K562 (cell line): ENCODE data around the gene CLEC19A. TPM values are rescaled to one million over a fixed set of nuclear protein-coding genes. Genes with fewer than 3 reads are reported as not detected.

Experiments used
- ATAC-seq: fragments of 200-7000 bp; cut with Tn5 transposase; 3 replicates; pipeline ENCODE4 v1.9.1; 2020; ENCODE audit warnings: moderate library complexity
- BruUV-seq: library from RNA; stranded (reverse); fragments of 400-500 nt; replicated peaks from 2 replicates; lab custom pipeline; 2021; lab: Mats Ljungman, UMichigan
- CTCF ChIA-PET: fragments of 300-600 bp; formaldehyde crosslinking; extraction: SDS; loops from one replicate; lab custom pipeline; 2021; ENCODE audit warnings: low intra/inter-chr PET ratio; lab: Yijun Ruan, JAX
- POLR2A ChIA-PET: fragments of 300-600, 350-650 bp; sonication (Branson Sonifier 250); formaldehyde crosslinking; extraction: SDS; loops from one replicate; lab custom pipeline; 2021; ENCODE audit warnings: antibody characterized with exemption, inconsistent platforms; lab: Yijun Ruan, JAX
- DNase-seq, 4 experiments: peaks; one replicate each; pipeline versions ENCODE4 v3.0.0 to v3.0.0-alpha.2; 2011 to 2018; ENCODE audit warnings: low spot score in 3 of 4, mixed read lengths in 3 of 4; ENCODE audit errors: extremely low read depth in 1 of 4
- FAIRE-seq: peaks from 2 replicates; lab custom pipeline; 2011; peaks lifted over from hg19 to GRCh38; lab: Jason Lieb, UNC
- H2AFZ ChIP-seq: 2 replicates; pipeline ENCODE4 v1.6.0; 2011; ENCODE audit warnings: low read depth, low read length, control low read depth, inconsistent platforms
- H3K27ac ChIP-seq: fragments of 200-600 bp; 3 replicates; pipeline ENCODE4 v1.8.0; 2011; ENCODE audit warnings: low read depth, mild to moderate bottlenecking, control low read depth, inconsistent platforms, low read length, moderate library complexity, mixed read lengths; ENCODE audit errors: extremely low read depth
- H3K27me3 ChIP-seq, 2 experiments: fragments of 300-600 bp in 1 of 2; 2 replicates in 1 of 2; 3 replicates in 1 of 2; pipeline versions ENCODE4 v1.6.0 to v1.8.0; 2011; ENCODE audit warnings: inconsistent platforms in 2 of 2, low read length in 2 of 2, mild to moderate bottlenecking in 1 of 2, mixed read lengths in 1 of 2, moderate library complexity in 1 of 2; ENCODE audit not compliant: control insufficient read depth in 2 of 2, insufficient read depth in 2 of 2
- H3K36me3 ChIP-seq: fragments of 300-600 bp; 3 replicates; pipeline ENCODE4 v1.8.0; 2011; ENCODE audit warnings: mild to moderate bottlenecking, low read length, inconsistent platforms; ENCODE audit not compliant: control insufficient read depth, insufficient read depth
- H3K4me1 ChIP-seq, 2 experiments: fragments of 200-600 bp in 1 of 2; replicated peaks in 1 of 2; 2 replicates in 1 of 2; 3 replicates in 1 of 2; pipeline versions ENCODE4 v1.5.1 to v1.8.0; 2011; ENCODE audit warnings: inconsistent platforms in 2 of 2, low read length in 2 of 2, mild to moderate bottlenecking in 1 of 2, mixed read lengths in 1 of 2, moderate library complexity in 1 of 2; ENCODE audit not compliant: control insufficient read depth in 2 of 2, insufficient read depth in 2 of 2
- H3K4me2 ChIP-seq: 2 replicates; pipeline ENCODE4 v1.6.1; 2011; ENCODE audit warnings: low read length, control low read depth, inconsistent platforms, mixed read lengths; ENCODE audit not compliant: insufficient read depth
- H3K4me3 ChIP-seq: fragments of 200-600 bp; sonication (generic), shearing (Covaris generic); 2 replicates; pipeline ENCODE4 v1.5.1; 2016; ENCODE audit warnings: control low read depth, inconsistent platforms
- H3K79me2 ChIP-seq: fragments of 200-600 bp; 3 replicates; pipeline ENCODE4 v1.8.0; 2011; ENCODE audit warnings: low read length, inconsistent platforms; ENCODE audit not compliant: control insufficient read depth, insufficient read depth
- H3K9ac ChIP-seq, 2 experiments: 2 replicates each; pipeline versions ENCODE4 v1.6.0 to v1.6.1; 2011; ENCODE audit warnings: low read depth in 2 of 2, low read length in 2 of 2, control low read depth in 1 of 2, inconsistent platforms in 1 of 2, mild to moderate bottlenecking in 1 of 2, mixed read lengths in 1 of 2; ENCODE audit not compliant: insufficient read depth in 1 of 2
- H3K9me1 ChIP-seq: one replicate; pipeline ENCODE4 v1.6.0; 2011; ENCODE audit warnings: inconsistent platforms, mild to moderate bottlenecking, low read length, moderate library complexity; ENCODE audit not compliant: control insufficient read depth, insufficient read depth
- H3K9me3 ChIP-seq: replicated peaks from 2 replicates; pipeline ENCODE4 v1.5.1; 2011; ENCODE audit warnings: low read depth, low read length, inconsistent platforms; ENCODE audit not compliant: control insufficient read depth, insufficient read depth
- H4K20me1 ChIP-seq: replicated peaks from 2 replicates; pipeline ENCODE4 v1.6.1; 2011; ENCODE audit warnings: low read length, inconsistent platforms, mixed read lengths; ENCODE audit not compliant: control insufficient read depth, insufficient read depth
- ARNT ChIP-seq, 2 experiments: fragments of 450-650 bp; IDR thresholded peaks; 2 replicates each; pipeline ENCODE4 v1.6.1; 2016; ENCODE audit warnings: mild to moderate bottlenecking in 1 of 2
- ELF1 ChIP-seq: fragments of 200-800 bp; sonication (Bioruptor generic); IDR thresholded peaks from 2 replicates; pipeline ENCODE4 v1.6.1; 2016; ENCODE audit warnings: missing genetic modification characterization, missing compliant biosample characterization
- IRF2 ChIP-seq: sonication (generic); formaldehyde crosslinking; IDR thresholded peaks from 2 replicates; pipeline ENCODE4 v1.8.1; 2022; ENCODE audit warnings: mild to moderate bottlenecking, missing genetic modification reagents
- MYBL2 ChIP-seq, 2 experiments: fragments of 450-650 bp in 1 of 2; sonication (generic) in 1 of 2; formaldehyde crosslinking in 1 of 2; IDR thresholded peaks; 2 replicates each; pipeline versions ENCODE4 v1.6.1 to v1.8.1; 2017 to 2022; ENCODE audit warnings: borderline replicate concordance in 1 of 2, inconsistent platforms in 1 of 2, low read depth in 1 of 2, mild to moderate bottlenecking in 1 of 2, missing genetic modification reagents in 1 of 2, moderate library complexity in 1 of 2
- POLR3A ChIP-seq: IDR thresholded peaks from 2 replicates; pipeline ENCODE4 v1.6.1; 2011; ENCODE audit warnings: borderline replicate concordance, mild to moderate bottlenecking, moderate library complexity; ENCODE audit not compliant: insufficient read length, insufficient read depth; ENCODE audit errors: extremely low read depth
- RHOXF2B ChIP-seq: fragments of 250-450 bp; sonication (Bioruptor Pico); conservative IDR thresholded peaks from 2 replicates; pipeline ENCODE4 v1.5.1; 2021
- TFAP4 ChIP-seq: sonication (generic); formaldehyde crosslinking; IDR thresholded peaks from 2 replicates; pipeline ENCODE4 v1.8.0; 2022; ENCODE audit warnings: missing genetic modification reagents, mild to moderate bottlenecking, moderate library complexity, borderline replicate concordance
- THAP7 ChIP-seq: fragments of 250-450 bp; sonication (Bioruptor Pico); IDR thresholded peaks from 2 replicates; pipeline ENCODE4 v1.5.0; 2021
- ZBTB2 ChIP-seq: fragments of 450-650 bp; IDR thresholded peaks from 2 replicates; pipeline ENCODE4 v1.6.1; 2016; ENCODE audit warnings: antibody characterized with exemption
- ZFP30 ChIP-seq: fragments of 250-450 bp; sonication (Bioruptor Pico); IDR thresholded peaks from 2 replicates; pipeline ENCODE4 v1.8.0; 2022; ENCODE audit warnings: moderate library complexity, mild to moderate bottlenecking, inconsistent platforms, borderline replicate concordance
- ZNF134 ChIP-seq: fragments of 250-450 bp; sonication (Bioruptor Pico); conservative IDR thresholded peaks from 2 replicates; pipeline ENCODE4 v1.4.0; 2020
- ZNF232 ChIP-seq: sonication (generic); formaldehyde crosslinking; IDR thresholded peaks from 2 replicates; pipeline ENCODE4 v1.8.0; 2022; ENCODE audit warnings: mild to moderate bottlenecking, missing genetic modification reagents
- ZNF395 ChIP-seq: fragments of 200-800 bp; sonication (Bioruptor generic); IDR thresholded peaks from 2 replicates; pipeline ENCODE4 v1.6.1; 2017; ENCODE audit warnings: missing genetic modification characterization, missing compliant biosample characterization
- ZNF785 ChIP-seq: fragments of 250-450 bp; sonication (Bioruptor Pico); IDR thresholded peaks from 2 replicates; pipeline ENCODE4 v1.4.0; 2020; ENCODE audit warnings: mild to moderate bottlenecking
- WGBS: fragments of 100-300 bp; shearing (Covaris generic); methylation state at CpG from one replicate; pipeline ENCODE4 v1.1.6; 2016; ENCODE audit warnings: low coverage, mixed read lengths; ENCODE audit not compliant: insufficient coverage; ENCODE audit errors: missing lambda C conversion rate; 5-methylcytosine and 5-hydroxymethylcytosine counted together
- in situ Hi-C: fragments of 300-500 bp; cut with MboI; formaldehyde crosslinking; loops from 4 replicates; pipeline ENCODE4 v1.15.0; 2018; ENCODE audit warnings: inconsistent platforms, mixed read lengths
- intact Hi-C: fragments of 100-400 bp; cut with micrococcal nuclease; formaldehyde crosslinking; loops from 2 replicates; pipeline ENCODE4 v1.14.2; 2022
- polyA plus RNA-seq, 8 experiments: library from polyadenylated mRNA; depleted of rRNA in 4 of 8; stranded (reverse) in 5 of 8; unstranded in 3 of 8; fragments of >200 nt; fragmentation: Nextera tagmentation in 2 of 8; fragmentation: Illumina TruSeq in 1 of 8; extraction: Ambion mirVana in 2 of 8; extraction: Trizol in 1 of 8; gene quantifications; 2 replicates each; pipeline versions ENCODE4 v1.2.1 to v1.2.3, GENCODE V29; 2011 to 2014; ENCODE audit warnings: inconsistent platforms in 1 of 8, missing spikeins in 1 of 8
- total RNA-seq, 7 experiments: library from RNA; depleted of rRNA in 6 of 7; stranded (reverse); fragments of >200 nt in 6 of 7; fragmentation: Illumina TruSeq in 2 of 7; extraction: Trizol in 2 of 7; gene quantifications; 2 replicates each; pipeline versions ENCODE4 v1.2.1 to v1.2.3, GENCODE V29; 2011 to 2021; ENCODE audit warnings: low replicate concordance in 1 of 7

Gene CLEC19A
- total and polyA plus RNA-seq, 9 of the 15 experiments (the other 6 are each of a cell fraction or from before 2014, with no cell fraction given) = not detected

GRCh38 chr16:19344224-19344801 lies 58.8 kb downstream of the CLEC19A start:
- H3K4me1 ChIP-seq = no peaks in the 10 kb centered on the region
- 3% methylated on average over 9 of the region's 9 CpGs for WGBS
- no peak overlapping the region for H3K27ac ChIP-seq
- H3K79me2 ChIP-seq = no peaks in the 10 kb centered on the region
- DNase-seq (no peak), FAIRE-seq (no peak), ATAC-seq (no peak)
- no peak overlapping the region for H3K4me2 ChIP-seq
- no peaks in the 10 kb centered on the region for H3K36me3 ChIP-seq
- H3K9ac ChIP-seq = no peak overlapping the region
- no peaks in the 10 kb centered on the region for H3K9me3 ChIP-seq
- no peak overlapping the region for H3K4me3 ChIP-seq
- H4K20me1 ChIP-seq = no peaks in the 10 kb centered on the region
- in situ Hi-C loops (no loop called here), intact Hi-C loops (no loop called here)
- peaks cover 4 to 24% of the 10 kb centered on the region in 2 experiments; a peak in 3 of 5 replicates for H3K27me3 ChIP-seq
- CTCF ChIA-PET = no interaction called here
- no TSS peak for BruUV-seq
- POLR2A ChIA-PET = interaction anchor here (0.6 to 0.7 kb wide), 2 partner anchors 10 to 145 kb away, joined by 3 read pairs; no protein-coding TSS in a partner anchor
- no peak overlapping the region for H2AFZ ChIP-seq
- TF ChIP-seq ELF1 (tag) = no peak
- no peak for TF ChIP-seq POLR3A
- TF ChIP-seq MYBL2 (IDR thresholded peaks at IDR 0.05; ENCODE audit: low read depth) = no peak
- TF ChIP-seq MYBL2 (CRISPR knock-in tag; IDR thresholded peaks at IDR 0.05; ENCODE audit: borderline replicate concordance) = no peak
- TF ChIP-seq ZNF395 (CRISPR knock-in tag) = no peak
- TF ChIP-seq TFAP4 (CRISPR knock-in tag) = no peak
- TF ChIP-seq IRF2 (CRISPR knock-in tag) = no peak
- TF ChIP-seq ZBTB2 = no peak
- TF ChIP-seq ZNF134 (CRISPR knock-in tag) = no peak
- TF ChIP-seq ARNT (IDR thresholded peaks at IDR 0.05) = no peak
- no peak for TF ChIP-seq ZNF785 (CRISPR knock-in tag)
- TF ChIP-seq THAP7 = no peak
- no peak for TF ChIP-seq ZFP30
- TF ChIP-seq RHOXF2B = no peak
- no peak for TF ChIP-seq ZNF232 (CRISPR knock-in tag)
- H3K9me1 ChIP-seq = no peaks in the 10 kb centered on the region
